T-helper 17 cell (primary cell): Measurements from ENCODE around the gene GREM2. TPM values are rescaled to one million over a fixed set of nuclear protein-coding genes. Genes with fewer than 3 reads are reported as not detected.

Experiments
- ATAC-seq: fragments of 150-1000 bp; cut with Tn5 transposase; 2 replicates; pipeline ENCODE4 v1.10.0; 2021; ENCODE audit warnings: mild to moderate bottlenecking, moderate library complexity
- DNase-seq, 3 donors: peaks; one replicate each; pipeline versions ENCODE4 v3.0.0 to v3.0.0-alpha.2; 2020 to 2021
- H3K9me3 ChIP-seq: one replicate; pipeline ENCODE4 v1.7.0; 2013; ENCODE audit warnings: low read length, mild to moderate bottlenecking; ENCODE audit not compliant: control insufficient read depth, poor library complexity, severe bottlenecking
- H3K27ac Mint-ChIP-seq: one replicate; pipeline ENCODE4 v1.8.0; 2022; ENCODE audit warnings: mild to moderate bottlenecking, moderate library complexity, mixed read lengths
- H3K27me3 Mint-ChIP-seq: one replicate; pipeline ENCODE4 v1.8.0; 2022; ENCODE audit warnings: mixed read lengths
- H3K36me3 Mint-ChIP-seq: one replicate; pipeline ENCODE4 v1.8.0; 2022; ENCODE audit warnings: low read depth, mixed read lengths
- H3K4me1 Mint-ChIP-seq: one replicate; pipeline ENCODE4 v1.8.0; 2022; ENCODE audit warnings: mild to moderate bottlenecking, mixed read lengths
- H3K4me3 Mint-ChIP-seq: one replicate; pipeline ENCODE4 v1.8.0; 2022; ENCODE audit warnings: mild to moderate bottlenecking, moderate library complexity, mixed read lengths
- total RNA-seq, 4 donors: library from RNA in 2 of 4; stranded (reverse) in 2 of 4; gene quantifications; one replicate each; pipeline ENCODE4 v1.2.3 and lab custom pipeline; 2022 to 2026

Gene GREM2
- total RNA-seq, 2 donors from 2014 or later: 5.5 to 8.5 TPM

DNA sequence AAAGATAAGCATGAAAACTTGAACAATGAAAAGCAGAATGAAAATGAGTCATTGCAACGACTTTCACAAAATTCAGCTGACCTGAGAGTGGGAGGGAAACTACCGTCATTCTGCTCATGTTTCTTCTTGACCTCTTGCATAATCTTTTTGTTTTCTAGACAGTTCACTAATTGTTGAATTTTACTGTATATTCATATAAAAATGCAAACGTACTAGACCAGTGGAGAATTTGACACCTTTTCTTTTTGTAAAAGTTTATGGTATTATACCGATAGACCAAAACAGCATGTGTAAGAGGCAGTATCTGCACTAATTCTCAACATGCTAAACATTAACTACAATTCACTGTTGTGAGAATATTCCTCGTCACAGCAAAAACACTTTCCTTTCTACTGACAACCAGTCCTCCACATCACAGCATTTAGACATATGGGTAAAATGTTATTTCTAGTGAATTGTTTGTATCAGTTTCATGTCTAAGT lies 137.8 kb downstream of the GREM2 start:
- DNase-seq (no peak), ATAC-seq (no peak)
- Mint-ChIP-seq H3K4me3 (no peak overlapping the region), H3K4me1 (no peaks in the 10 kb centered on the region), H3K27me3 (peaks cover 18% of the 10 kb centered on the region), H3K27ac (no peak overlapping the region), H3K36me3 (peaks cover 5% of the 10 kb centered on the region)
- no peaks in the 10 kb centered on the region for H3K9me3 ChIP-seq

DNA sequence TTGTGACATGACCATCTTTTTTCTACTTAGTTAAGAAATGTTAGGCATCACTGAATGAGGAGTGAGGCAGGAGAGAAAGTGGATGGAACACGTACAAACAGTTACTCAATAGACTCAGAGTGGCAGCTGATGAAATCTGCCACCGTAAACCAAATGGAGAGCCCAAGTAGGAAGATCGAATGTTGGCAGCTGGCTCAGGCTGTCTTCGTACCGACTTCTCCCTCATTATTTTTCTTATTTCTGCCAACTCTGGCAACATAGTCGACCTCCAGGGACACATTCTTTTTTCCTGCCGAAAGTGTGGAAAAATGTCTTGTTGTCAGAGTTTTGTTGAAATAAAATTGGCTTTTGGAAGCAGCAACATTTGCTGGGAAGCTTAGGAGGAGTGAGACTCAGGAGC lies 143.3 kb downstream of the GREM2 start:
- DNase-seq (no peak), ATAC-seq (no peak)
- Mint-ChIP-seq H3K36me3 (no peaks in the 10 kb centered on the region), H3K4me3 (no peak overlapping the region), H3K27me3 (no peaks in the 10 kb centered on the region), H3K4me1 (peaks cover 14% of the 10 kb centered on the region), H3K27ac (no peak overlapping the region)
- no peaks in the 10 kb centered on the region for H3K9me3 ChIP-seq

DNA sequence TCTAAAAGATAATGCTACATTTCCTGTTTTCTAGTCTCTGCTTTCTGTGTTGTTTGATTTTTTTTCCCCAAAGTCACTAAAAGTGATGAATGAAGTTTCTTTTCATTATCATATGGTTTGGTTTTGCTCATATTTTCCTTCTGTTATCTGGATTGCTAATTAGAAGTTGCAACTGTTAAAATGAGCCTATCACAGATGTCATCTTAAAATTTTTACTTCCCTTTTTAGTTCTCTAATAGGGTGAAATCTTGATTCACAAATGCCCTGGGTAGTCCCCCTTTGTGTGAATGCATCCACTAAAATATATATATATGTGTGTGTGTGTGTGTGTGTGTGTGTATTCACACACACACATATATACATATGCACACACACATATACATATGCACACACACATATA lies 144.1 kb downstream of the GREM2 start:
- H3K4me3 Mint-ChIP-seq: no peak overlapping the region
- H3K4me1 Mint-ChIP-seq: peaks cover 16% of the 10 kb centered on the region
- H3K27me3 Mint-ChIP-seq: no peaks in the 10 kb centered on the region
- no peaks in the 10 kb centered on the region for H3K36me3 Mint-ChIP-seq
- no peak for ATAC-seq
- H3K9me3 ChIP-seq: no peaks in the 10 kb centered on the region
- no peak for DNase-seq
- no peak overlapping the region for H3K27ac Mint-ChIP-seq

DNA sequence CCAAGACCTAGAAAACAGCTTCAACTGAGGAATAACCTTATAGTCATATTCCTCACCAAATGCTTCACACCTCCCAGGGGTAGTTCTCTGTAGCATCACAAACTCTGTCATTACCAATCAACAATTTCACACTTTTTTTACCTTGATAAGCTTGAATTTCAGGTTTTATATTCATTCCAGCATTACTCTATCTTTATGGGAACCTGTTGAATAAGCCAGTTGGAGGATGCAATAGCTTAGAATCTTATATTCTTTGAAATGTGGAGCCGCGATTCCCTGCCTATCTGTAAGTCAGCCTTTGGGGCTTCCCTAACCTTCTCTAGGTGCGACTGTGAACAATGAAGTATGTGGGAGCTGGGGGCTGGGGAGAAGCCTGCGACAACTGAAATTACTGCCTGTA lies 145.4 kb downstream of the GREM2 start:
- no peak for ATAC-seq
- no peaks in the 10 kb centered on the region for H3K27me3 Mint-ChIP-seq
- H3K36me3 Mint-ChIP-seq: no peaks in the 10 kb centered on the region
- peaks cover 16% of the 10 kb centered on the region for H3K4me1 Mint-ChIP-seq
- no peak for DNase-seq
- H3K9me3 ChIP-seq: no peaks in the 10 kb centered on the region
- H3K27ac Mint-ChIP-seq: no peak overlapping the region
- no peak overlapping the region for H3K4me3 Mint-ChIP-seq

DNA sequence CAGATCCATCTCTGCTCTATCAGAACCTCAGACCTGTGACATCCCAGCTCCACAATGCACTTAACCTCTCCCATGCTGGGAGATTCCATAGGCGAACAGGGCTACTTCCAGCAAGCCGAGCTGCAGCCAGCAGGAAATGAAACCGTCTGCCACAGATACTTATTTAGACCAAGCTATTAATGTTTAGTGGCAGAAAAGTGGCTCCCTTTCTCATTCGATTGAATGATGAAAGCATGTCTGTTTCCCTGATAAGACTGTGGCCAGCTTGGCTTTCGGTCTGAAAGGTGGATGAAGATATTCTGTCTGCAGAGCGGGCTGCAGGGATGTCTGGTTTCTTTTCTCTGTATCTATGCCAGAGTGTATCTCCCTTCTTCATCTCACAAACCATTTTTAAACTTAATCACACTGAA lies 146.4 kb downstream of the GREM2 start:
- ATAC-seq (no peak), DNase-seq (no peak)
- H3K27me3 Mint-ChIP-seq: no peaks in the 10 kb centered on the region
- H3K36me3 Mint-ChIP-seq: no peaks in the 10 kb centered on the region
- H3K4me1 Mint-ChIP-seq: peaks cover 18% of the 10 kb centered on the region
- H3K9me3 ChIP-seq: no peaks in the 10 kb centered on the region
- peak overlapping the region; percentile 74 for H3K4me3 Mint-ChIP-seq
- peak overlapping the region; percentile 56 for H3K27ac Mint-ChIP-seq

DNA sequence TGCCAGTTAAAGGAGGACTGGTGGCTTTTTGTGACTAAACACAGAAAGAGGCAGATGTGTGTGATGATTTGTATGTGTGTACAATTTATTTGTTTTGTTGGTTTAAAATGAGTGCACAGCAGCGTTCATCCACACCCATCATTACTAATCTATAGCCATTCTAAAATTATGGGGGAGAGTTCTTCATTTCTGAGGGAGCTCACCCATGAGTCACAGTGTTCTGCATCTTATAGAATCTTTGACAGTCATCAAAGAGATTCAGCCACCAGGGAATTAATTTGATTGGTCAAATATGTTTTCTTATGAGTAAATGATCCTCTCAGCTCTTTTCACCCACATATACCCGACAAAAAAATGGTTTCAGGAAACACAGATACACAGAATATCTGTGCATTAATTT lies 147.9 kb downstream of the GREM2 start:
- Mint-ChIP-seq H3K27ac (no peak overlapping the region), H3K27me3 (no peaks in the 10 kb centered on the region), H3K4me3 (no peak overlapping the region), H3K36me3 (no peaks in the 10 kb centered on the region), H3K4me1 (peaks cover 18% of the 10 kb centered on the region)
- H3K9me3 ChIP-seq: no peaks in the 10 kb centered on the region
- ATAC-seq (no peak), DNase-seq (no peak)

DNA sequence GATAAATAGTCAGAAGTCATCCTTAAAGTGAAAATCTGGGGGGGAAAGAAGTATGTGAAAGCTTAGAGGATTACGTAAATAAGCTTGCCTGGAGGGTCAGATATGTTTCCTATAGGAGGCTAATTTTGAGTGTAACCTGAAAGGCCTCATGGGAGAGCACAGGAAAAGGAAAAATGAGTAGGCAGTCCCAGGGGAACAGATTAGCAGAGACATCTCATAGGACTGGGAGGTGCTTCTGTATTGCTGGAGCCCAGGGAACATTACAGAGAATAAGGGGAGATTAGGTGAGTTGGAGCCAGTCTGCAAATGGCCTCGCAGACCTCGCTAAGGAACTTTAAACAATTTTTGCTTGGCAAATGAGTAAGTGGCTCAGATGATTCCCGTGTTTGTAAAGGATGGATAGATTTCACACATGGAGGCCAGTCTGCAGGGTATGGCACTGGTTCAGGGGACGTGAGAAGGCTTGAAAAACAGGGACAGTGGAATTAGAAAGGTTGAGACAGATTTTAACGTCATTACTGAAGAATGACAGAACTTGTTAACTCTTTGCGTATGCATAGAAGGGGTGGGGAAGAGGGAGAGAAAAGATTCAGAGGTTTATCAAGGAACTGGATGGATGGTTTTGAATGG lies 149.1 kb downstream of the GREM2 start:
- Mint-ChIP-seq H3K27ac (no peak overlapping the region), H3K4me1 (peaks cover 18% of the 10 kb centered on the region), H3K4me3 (no peak overlapping the region), H3K27me3 (no peaks in the 10 kb centered on the region), H3K36me3 (no peaks in the 10 kb centered on the region)
- H3K9me3 ChIP-seq: no peaks in the 10 kb centered on the region
- DNase-seq (no peak), ATAC-seq (no peak)

DNA sequence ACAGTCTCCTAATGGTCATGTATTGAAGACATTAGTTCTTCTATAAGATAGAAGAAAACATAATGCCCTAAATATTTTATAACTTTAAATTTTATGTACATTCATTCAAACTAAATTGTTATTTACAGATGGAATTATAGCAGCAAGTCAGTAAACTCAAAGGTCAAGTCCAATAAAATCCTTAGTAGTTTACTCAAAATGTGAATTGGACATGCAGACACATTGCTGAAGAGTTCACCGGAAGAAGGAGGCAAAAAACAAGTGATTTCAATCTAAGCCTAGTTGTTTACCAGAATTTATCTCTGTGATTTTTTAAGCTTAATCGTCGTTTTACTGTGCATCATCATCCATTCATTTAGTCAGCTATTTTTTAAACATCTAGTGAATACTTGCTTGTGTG lies 149.7 kb downstream of the GREM2 start:
- no peak overlapping the region for H3K4me3 Mint-ChIP-seq

DNA sequence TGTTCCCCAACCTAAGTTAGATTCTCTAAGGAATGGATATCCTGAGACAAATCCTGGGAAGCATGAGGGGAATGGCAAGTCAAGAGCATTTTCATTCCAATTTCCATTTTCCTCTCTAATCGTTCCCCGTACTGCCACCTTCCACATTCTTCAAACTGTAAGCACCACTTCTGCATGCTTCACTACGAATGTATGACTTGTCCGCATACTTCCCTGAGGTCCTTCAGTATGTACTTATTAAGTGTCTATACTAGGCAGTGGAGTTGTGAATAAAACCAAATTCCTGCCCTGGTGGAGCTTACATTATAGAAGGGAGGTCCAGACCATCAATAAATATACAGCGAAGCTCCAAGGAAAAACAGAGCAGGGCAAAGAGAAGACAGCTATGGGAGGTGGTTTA lies 154.8 kb downstream of the GREM2 start:
- no peak overlapping the region for H3K4me3 Mint-ChIP-seq
- no peaks in the 10 kb centered on the region for H3K27me3 Mint-ChIP-seq
- DNase-seq (no peak), ATAC-seq (no peak)
- peak overlapping the region; percentile 68 for H3K27ac Mint-ChIP-seq
- peaks cover 2% of the 10 kb centered on the region for H3K4me1 Mint-ChIP-seq
- no peaks in the 10 kb centered on the region for H3K9me3 ChIP-seq
- H3K36me3 Mint-ChIP-seq: no peaks in the 10 kb centered on the region

More for the DNA sequence above, 149.7 kb downstream of the GREM2 start:
- Mint-ChIP-seq H3K36me3 (no peaks in the 10 kb centered on the region), H3K27me3 (no peaks in the 10 kb centered on the region), H3K4me1 (peaks cover 18% of the 10 kb centered on the region), H3K27ac (no peak overlapping the region)
- no peaks in the 10 kb centered on the region for H3K9me3 ChIP-seq
- DNase-seq (no peak), ATAC-seq (no peak)

DNA sequence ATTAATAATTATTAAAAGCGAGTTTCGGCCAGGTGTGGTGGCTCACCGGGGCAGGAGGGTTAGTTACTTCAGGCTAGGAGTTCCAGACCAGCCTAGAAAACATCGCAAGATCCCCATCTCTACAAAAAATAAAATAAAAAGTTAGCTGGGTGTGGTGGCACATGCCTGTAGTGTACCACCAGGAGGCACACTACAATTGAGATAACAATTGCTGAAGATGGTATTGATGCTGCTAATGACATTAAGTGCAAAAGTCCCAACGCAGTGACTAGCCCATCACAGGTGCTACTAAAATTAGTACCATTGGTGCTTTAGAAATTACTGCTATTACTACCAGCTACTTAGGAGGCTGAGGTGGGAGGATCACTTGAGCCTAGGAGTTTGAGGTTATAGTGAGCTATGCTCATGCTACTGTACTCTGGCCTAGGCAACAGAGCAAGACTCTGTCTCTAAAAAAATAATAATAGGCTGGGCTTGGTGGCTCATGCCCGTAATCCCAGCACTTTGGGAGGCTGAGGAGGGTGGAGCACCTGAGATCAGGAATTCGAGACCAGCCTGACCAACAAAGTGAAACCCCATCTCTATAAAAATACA lies 156.6 kb downstream of the GREM2 start:
- H3K4me1 Mint-ChIP-seq: no peaks in the 10 kb centered on the region
- no peak overlapping the region for H3K27ac Mint-ChIP-seq
- H3K36me3 Mint-ChIP-seq: no peaks in the 10 kb centered on the region
- DNase-seq (peak in 1 of 3 donors; percentile 4), ATAC-seq (peak; percentile 85)
- H3K4me3 Mint-ChIP-seq: no peak overlapping the region
- H3K9me3 ChIP-seq: no peaks in the 10 kb centered on the region
- H3K27me3 Mint-ChIP-seq: peaks cover 4% of the 10 kb centered on the region

DNA sequence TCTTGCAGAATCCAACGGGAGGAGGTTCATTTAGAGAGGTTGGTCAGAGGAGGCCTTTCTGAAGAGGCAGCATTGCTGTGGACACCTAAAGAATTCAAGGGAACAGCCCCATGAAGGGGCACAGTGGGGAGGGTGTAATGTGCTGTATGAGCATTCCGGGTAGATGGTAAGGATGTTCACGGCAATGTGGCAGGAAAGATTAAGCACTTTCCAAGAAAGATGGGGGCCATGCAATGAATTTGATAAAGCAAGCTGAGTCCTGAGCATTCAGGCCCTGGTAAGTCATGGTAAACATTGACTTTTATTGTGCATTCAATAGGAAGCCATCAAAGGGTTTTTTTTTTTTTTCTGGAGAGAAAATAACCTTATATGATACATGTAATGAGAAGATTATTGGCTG lies 166.6 kb downstream of the GREM2 start:
- Mint-ChIP-seq H3K4me1 (no peaks in the 10 kb centered on the region), H3K27ac (no peak overlapping the region), H3K27me3 (peaks cover 56% of the 10 kb centered on the region), H3K36me3 (no peaks in the 10 kb centered on the region), H3K4me3 (no peak overlapping the region)
- no peaks in the 10 kb centered on the region for H3K9me3 ChIP-seq
- ATAC-seq (no peak), DNase-seq (no peak)

DNA sequence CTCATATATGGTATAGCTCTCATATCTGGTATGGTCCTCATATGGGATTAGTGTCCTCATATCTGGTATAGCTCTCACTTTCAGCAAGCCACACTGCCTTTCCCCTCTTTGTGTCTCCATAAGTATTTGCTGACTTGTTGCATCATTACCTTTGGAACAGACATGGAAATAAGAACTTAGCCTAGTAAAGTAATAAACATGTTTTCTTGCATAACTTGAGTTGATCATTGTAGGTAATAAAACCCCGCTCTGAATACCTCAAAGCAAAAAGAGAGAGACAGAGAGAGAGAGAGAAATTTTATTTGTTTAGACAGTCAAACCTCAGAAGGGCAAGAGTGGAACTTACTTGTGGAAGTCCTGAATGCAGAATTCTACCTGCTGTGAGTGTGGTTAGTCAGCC lies 170.3 kb downstream of the GREM2 start:
- Mint-ChIP-seq H3K36me3 (no peaks in the 10 kb centered on the region), H3K27ac (no peak overlapping the region), H3K4me1 (no peaks in the 10 kb centered on the region), H3K4me3 (no peak overlapping the region), H3K27me3 (peaks cover 51% of the 10 kb centered on the region)
- no peaks in the 10 kb centered on the region for H3K9me3 ChIP-seq
- no peak for DNase-seq
- no peak for ATAC-seq
